ENCODE measurements around the gene PPIL4.

DNA sequence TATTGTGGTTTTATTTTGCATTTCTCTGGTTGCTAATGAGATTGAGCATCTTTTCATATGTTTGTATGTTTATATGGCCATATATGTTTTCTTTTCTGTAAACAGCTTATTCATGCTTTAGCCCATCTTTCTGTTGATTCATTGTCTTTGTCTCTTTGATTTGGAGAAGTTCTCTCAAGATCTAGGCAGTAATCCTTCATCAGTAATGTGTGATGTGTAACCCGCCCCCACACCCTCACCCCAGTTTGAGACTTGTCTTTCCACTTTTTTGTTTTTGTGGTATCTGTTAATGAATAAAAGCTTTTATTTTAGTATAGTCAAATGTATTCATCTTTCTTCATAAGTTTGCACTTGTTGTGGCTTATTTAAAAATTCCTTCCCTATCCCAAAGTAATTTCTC is 87.0 kb downstream of the PPIL4 start:
- TF ChIP-seq, protein P1, sequence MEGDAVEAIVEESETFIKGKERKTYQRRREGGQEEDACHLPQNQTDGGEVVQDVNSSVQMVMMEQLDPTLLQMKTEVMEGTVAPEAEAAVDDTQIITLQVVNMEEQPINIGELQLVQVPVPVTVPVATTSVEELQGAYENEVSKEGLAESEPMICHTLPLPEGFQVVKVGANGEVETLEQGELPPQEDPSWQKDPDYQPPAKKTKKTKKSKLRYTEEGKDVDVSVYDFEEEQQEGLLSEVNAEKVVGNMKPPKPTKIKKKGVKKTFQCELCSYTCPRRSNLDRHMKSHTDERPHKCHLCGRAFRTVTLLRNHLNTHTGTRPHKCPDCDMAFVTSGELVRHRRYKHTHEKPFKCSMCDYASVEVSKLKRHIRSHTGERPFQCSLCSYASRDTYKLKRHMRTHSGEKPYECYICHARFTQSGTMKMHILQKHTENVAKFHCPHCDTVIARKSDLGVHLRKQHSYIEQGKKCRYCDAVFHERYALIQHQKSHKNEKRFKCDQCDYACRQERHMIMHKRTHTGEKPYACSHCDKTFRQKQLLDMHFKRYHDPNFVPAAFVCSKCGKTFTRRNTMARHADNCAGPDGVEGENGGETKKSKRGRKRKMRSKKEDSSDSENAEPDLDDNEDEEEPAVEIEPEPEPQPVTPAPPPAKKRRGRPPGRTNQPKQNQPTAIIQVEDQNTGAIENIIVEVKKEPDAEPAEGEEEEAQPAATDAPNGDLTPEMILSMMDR (conservative IDR thresholded peaks at IDR 0.05; ENCODE audit: low read depth in 2 of 2): no peak
- TF ChIP-seq POLR2AphosphoS5 (IDR thresholded peaks at IDR 0.05; ENCODE audit: low read depth) (no peak), EZH2phosphoT487 (IDR thresholded peaks at IDR 0.05; ENCODE audit: unreplicated experiment) (no peak), JUNB (IDR thresholded peaks at IDR 0.05; ENCODE audit: unreplicated experiment) (no peak), EZH2 (IDR thresholded peaks at IDR 0.05; ENCODE audit: low read depth, unreplicated experiment) (no peak), CREB1 (CRISPR knock-in tag; IDR thresholded peaks at IDR 0.05; ENCODE audit: low read depth) (no peak), ZNF114 (CRISPR knock-in tag; IDR thresholded peaks at IDR 0.05) (no peak)
- TF ChIP-seq, protein P2, sequence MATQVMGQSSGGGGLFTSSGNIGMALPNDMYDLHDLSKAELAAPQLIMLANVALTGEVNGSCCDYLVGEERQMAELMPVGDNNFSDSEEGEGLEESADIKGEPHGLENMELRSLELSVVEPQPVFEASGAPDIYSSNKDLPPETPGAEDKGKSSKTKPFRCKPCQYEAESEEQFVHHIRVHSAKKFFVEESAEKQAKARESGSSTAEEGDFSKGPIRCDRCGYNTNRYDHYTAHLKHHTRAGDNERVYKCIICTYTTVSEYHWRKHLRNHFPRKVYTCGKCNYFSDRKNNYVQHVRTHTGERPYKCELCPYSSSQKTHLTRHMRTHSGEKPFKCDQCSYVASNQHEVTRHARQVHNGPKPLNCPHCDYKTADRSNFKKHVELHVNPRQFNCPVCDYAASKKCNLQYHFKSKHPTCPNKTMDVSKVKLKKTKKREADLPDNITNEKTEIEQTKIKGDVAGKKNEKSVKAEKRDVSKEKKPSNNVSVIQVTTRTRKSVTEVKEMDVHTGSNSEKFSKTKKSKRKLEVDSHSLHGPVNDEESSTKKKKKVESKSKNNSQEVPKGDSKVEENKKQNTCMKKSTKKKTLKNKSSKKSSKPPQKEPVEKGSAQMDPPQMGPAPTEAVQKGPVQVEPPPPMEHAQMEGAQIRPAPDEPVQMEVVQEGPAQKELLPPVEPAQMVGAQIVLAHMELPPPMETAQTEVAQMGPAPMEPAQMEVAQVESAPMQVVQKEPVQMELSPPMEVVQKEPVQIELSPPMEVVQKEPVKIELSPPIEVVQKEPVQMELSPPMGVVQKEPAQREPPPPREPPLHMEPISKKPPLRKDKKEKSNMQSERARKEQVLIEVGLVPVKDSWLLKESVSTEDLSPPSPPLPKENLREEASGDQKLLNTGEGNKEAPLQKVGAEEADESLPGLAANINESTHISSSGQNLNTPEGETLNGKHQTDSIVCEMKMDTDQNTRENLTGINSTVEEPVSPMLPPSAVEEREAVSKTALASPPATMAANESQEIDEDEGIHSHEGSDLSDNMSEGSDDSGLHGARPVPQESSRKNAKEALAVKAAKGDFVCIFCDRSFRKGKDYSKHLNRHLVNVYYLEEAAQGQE (IDR thresholded peaks at IDR 0.05; ENCODE audit: unreplicated experiment): no peak

All from GM23338 (cell line).